IMR-90 (cell line): Measurements from ENCODE around the gene ELF2. TPM values are rescaled to one million over a fixed set of nuclear protein-coding genes. Genes with fewer than 3 reads are reported as not detected.
A peak's percentile ranks its signal among the peaks of the same experiment; 100 is the strongest.

Experiments used
- ATAC-seq: fragments of 200-7000 bp; cut with Tn5 transposase; 2 replicates; pipeline ENCODE4 v1.9.1; 2020; ENCODE audit warnings: low read depth, mild to moderate bottlenecking, moderate library complexity
- BruUV-seq: library from RNA; stranded (reverse); fragments of 400-500 nt; replicated peaks from 2 replicates; lab custom pipeline; 2021; lab: Mats Ljungman, UMichigan
- CTCF ChIA-PET: fragments of 300-600 bp; formaldehyde crosslinking; extraction: SDS; loops from one replicate; lab custom pipeline; 2021; ENCODE audit warnings: antibody characterized with exemption; lab: Yijun Ruan, JAX
- POLR2A ChIA-PET: fragments of 300-600 bp; sonication (Branson Sonifier 250); formaldehyde crosslinking; loops from one replicate; lab custom pipeline; 2022; ENCODE audit warnings: antibody characterized with exemption; ENCODE audit not compliant: unreplicated experiment; lab: Charles Lee
- DNase-seq: peaks from one replicate; pipeline ENCODE4 v3.0.0; 2013
- H2AFZ ChIP-seq: replicated peaks from 2 replicates; pipeline ENCODE3; 2013; ENCODE audit warnings: low read length, mild to moderate bottlenecking; ENCODE audit not compliant: poor library complexity
- H2AK5ac ChIP-seq: 2 replicates; pipeline ENCODE4 v1.6.1; 2013; ENCODE audit warnings: low read depth, low read length, inconsistent platforms
- H2AK9ac ChIP-seq: replicated peaks from 2 replicates; pipeline ENCODE3; 2013; ENCODE audit warnings: mild to moderate bottlenecking, low read depth, low read length, moderate library complexity; ENCODE audit not compliant: poor library complexity
- H2BK120ac ChIP-seq: 2 replicates; pipeline ENCODE4 v1.6.1; 2013; ENCODE audit warnings: low read depth, low read length, inconsistent platforms
- H2BK15ac ChIP-seq: 3 replicates; pipeline ENCODE4 v1.6.1; 2013; ENCODE audit warnings: low read depth, low read length, inconsistent platforms
- H2BK20ac ChIP-seq: 2 replicates; pipeline ENCODE4 v1.6.1; 2013; ENCODE audit warnings: low read depth, mild to moderate bottlenecking, inconsistent platforms, low read length, moderate library complexity
- H2BK5ac ChIP-seq: 2 replicates; pipeline ENCODE4 v1.6.1; 2013; ENCODE audit warnings: mild to moderate bottlenecking, low read depth, low read length, inconsistent platforms; ENCODE audit not compliant: poor library complexity, severe bottlenecking
- H3K14ac ChIP-seq: replicated peaks from 2 replicates; pipeline ENCODE4 v1.6.1; 2013; ENCODE audit warnings: low read depth, low read length, inconsistent platforms
- H3K18ac ChIP-seq: 2 replicates; pipeline ENCODE4 v1.6.1; 2013; ENCODE audit warnings: low read depth, low read length, control low read depth
- H3K23ac ChIP-seq: 2 replicates; pipeline ENCODE4 v1.6.1; 2013; ENCODE audit warnings: low read depth, low read length, inconsistent platforms
- H3K27ac ChIP-seq: 2 replicates; pipeline ENCODE4 v1.5.1; 2013; ENCODE audit warnings: mild to moderate bottlenecking, control low read depth, low read length; ENCODE audit not compliant: insufficient read depth
- H3K27me3 ChIP-seq: 2 replicates; pipeline ENCODE4 v1.6.1; 2013; ENCODE audit warnings: low read length; ENCODE audit not compliant: control insufficient read depth, insufficient read depth
- H3K36me3 ChIP-seq: 2 replicates; pipeline ENCODE4 v1.6.1; 2013; ENCODE audit warnings: low read length, mixed read lengths; ENCODE audit not compliant: control insufficient read depth, insufficient read depth
- H3K4ac ChIP-seq: 2 replicates; pipeline ENCODE4 v1.6.1; 2013; ENCODE audit warnings: low read depth, low read length, inconsistent platforms
- H3K4me1 ChIP-seq: 2 replicates; pipeline ENCODE4 v1.6.1; 2013; ENCODE audit warnings: low read length, mixed read lengths; ENCODE audit not compliant: control insufficient read depth, insufficient read depth
- H3K4me2 ChIP-seq: 2 replicates; pipeline ENCODE4 v1.6.1; 2013; ENCODE audit warnings: low read depth, mild to moderate bottlenecking, control low read depth, low read length, moderate library complexity
- H3K4me3 ChIP-seq: 2 replicates; pipeline ENCODE4 v1.5.1; 2013; ENCODE audit warnings: low read depth, mild to moderate bottlenecking, control low read depth, low read length, moderate library complexity; ENCODE audit not compliant: insufficient read depth
- H3K56ac ChIP-seq: 2 replicates; pipeline ENCODE4 v1.6.1; 2013; ENCODE audit warnings: low read length, inconsistent platforms; ENCODE audit not compliant: insufficient read depth; ENCODE audit errors: extremely low read depth
- H3K79me1 ChIP-seq, 2 experiments: 2 replicates each; pipeline ENCODE4 v1.6.1; 2013; ENCODE audit warnings: low read length in 2 of 2, inconsistent platforms in 1 of 2, low read depth in 1 of 2
- H3K9ac ChIP-seq: 2 replicates; pipeline ENCODE4 v1.6.1; 2013; ENCODE audit warnings: low read depth, low read length, control low read depth
- H3K9me1 ChIP-seq: 2 replicates; pipeline ENCODE4 v1.6.1; 2013; ENCODE audit warnings: low read length, inconsistent platforms; ENCODE audit not compliant: insufficient read depth
- H3K9me3 ChIP-seq: 2 replicates; pipeline ENCODE4 v1.6.1; 2013; ENCODE audit warnings: low read length; ENCODE audit not compliant: control insufficient read depth, insufficient read depth
- H4K20me1 ChIP-seq: 2 replicates; pipeline ENCODE4 v1.6.1; 2013; ENCODE audit warnings: low read length, inconsistent platforms; ENCODE audit not compliant: insufficient read depth
- H4K5ac ChIP-seq: 2 replicates; pipeline ENCODE4 v1.6.1; 2013; ENCODE audit warnings: mild to moderate bottlenecking, low read depth, low read length, control low read depth
- H4K8ac ChIP-seq, 2 experiments: 2 replicates each; pipeline ENCODE4 v1.6.1; 2013; ENCODE audit warnings: low read depth in 2 of 2, low read length in 2 of 2, control low read depth in 1 of 2, inconsistent platforms in 1 of 2
- H4K91ac ChIP-seq: 2 replicates; pipeline ENCODE4 v1.6.1; 2013; ENCODE audit warnings: low read depth, low read length, inconsistent platforms; ENCODE audit not compliant: insufficient read depth
- BHLHE40 ChIP-seq: fragments of 150-350 bp; IDR thresholded peaks from 2 replicates; pipeline ENCODE4 v1.6.1; 2016; ENCODE audit warnings: mild to moderate bottlenecking, low read depth, low read length
- CEBPB ChIP-seq: IDR thresholded peaks from 2 replicates; pipeline ENCODE4 v1.6.1; 2012; ENCODE audit warnings: low read depth, low read length, improper control_type of control experiment
- MAFK ChIP-seq: IDR thresholded peaks from 2 replicates; pipeline ENCODE4 v1.6.1; 2012; ENCODE audit warnings: low read depth, low read length, improper control_type of control experiment
- RAD21 ChIP-seq: IDR thresholded peaks from 2 replicates; pipeline ENCODE4 v1.6.1; 2012; ENCODE audit warnings: low read length, improper control_type of control experiment
- USF2 ChIP-seq: fragments of 150-350 bp; IDR thresholded peaks from 2 replicates; pipeline ENCODE4 v1.6.1; 2017; ENCODE audit warnings: mild to moderate bottlenecking, antibody characterized with exemption, low read length, low read depth
- WGBS, 2 experiments: methylation state at CpG; one replicate each; pipeline versions ENCODE4 v1.1.5 to v1.1.7; 2013; ENCODE audit warnings: missing lambda C conversion rate in 2 of 2; ENCODE audit not compliant: insufficient read length in 1 of 2; ENCODE audit errors: extremely low coverage in 2 of 2; 5-methylcytosine and 5-hydroxymethylcytosine counted together
- dilution Hi-C: fragments of 300-500 bp; cut with HindIII; formaldehyde crosslinking; loops from one replicate; pipeline ENCODE4 v1.14.3; 2018; ENCODE audit warnings: low sequenced_read_pairs; ENCODE audit not compliant: unreplicated experiment
- in situ Hi-C: fragments of 300-500 bp; cut with MboI; formaldehyde crosslinking; loops from 3 replicates; pipeline ENCODE4 v1.14.3; 2019; ENCODE audit warnings: low sequenced_read_pairs, inconsistent platforms, mixed read lengths
- intact Hi-C: fragments of 100-400 bp; cut with micrococcal nuclease; formaldehyde crosslinking; loops from 2 replicates; pipeline ENCODE4 v1.10.0; 2022
- polyA plus RNA-seq, 3 experiments: library from polyadenylated mRNA; depleted of rRNA; stranded (reverse); fragments of >200 nt; gene quantifications; 2 replicates each; pipeline ENCODE4 v1.2.3, GENCODE V29; 2012; ENCODE audit warnings: low replicate concordance in 1 of 3
- total RNA-seq: library from RNA; depleted of rRNA; stranded (reverse); fragments of >200 nt; gene quantifications from 2 replicates; pipeline ENCODE4 v1.2.3, GENCODE V29; 2012
- TF ChIP-seq, protein P1 (sequence below): conservative IDR thresholded peaks from 2 replicates; pipeline ENCODE4 v1.5.1; 2012; ENCODE audit warnings: mild to moderate bottlenecking, low read depth, low read length, improper control_type of control experiment

Gene ELF2
- total and polyA plus RNA-seq, 2 of the 4 experiments (the other 2 are of a cell fraction), result 14.5 to 42.3 TPM

GRCh38 chr4:139054791-139055505, 122.1 kb downstream of the ELF2 start:
- no peak overlapping the region for H2AFZ ChIP-seq
- H3K23ac ChIP-seq, result no peak overlapping the region
- H2BK15ac ChIP-seq, result no peak overlapping the region
- H3K9ac ChIP-seq, result no peak overlapping the region
- H2AK9ac ChIP-seq, result no peak overlapping the region
- no CpG with 5 or more reads among the region's 1 CpG for WGBS, 2 experiments
- no peak overlapping the region for H3K4me2 ChIP-seq
- H3K4ac ChIP-seq, result no peak overlapping the region
- ATAC-seq (peak; percentile 40), DNase-seq (peak; percentile 26)
- H3K18ac ChIP-seq, result no peak overlapping the region
- H3K9me1 ChIP-seq, result peaks cover 2% of the 10 kb centered on the region; the same call in 1 of the 2 replicates
- no peak overlapping the region for H4K8ac ChIP-seq
- H3K4me3 ChIP-seq, result no peak overlapping the region
- no peak overlapping the region; the same call in 1 of the 2 replicates for H3K14ac ChIP-seq
- H3K36me3 ChIP-seq, result peaks cover 17% of the 10 kb centered on the region
- intact Hi-C loops (no loop called here), in situ Hi-C loops (no loop called here), dilution Hi-C loops (no loop called here)
- H4K20me1 ChIP-seq, result peaks cover 12% of the 10 kb centered on the region
- peaks cover 31 to 52% of the 10 kb centered on the region in 2 experiments for H3K79me1 ChIP-seq
- no TSS peak for BruUV-seq
- no peak overlapping the region for H4K91ac ChIP-seq
- POLR2A ChIA-PET, result interaction anchor here (0.5 kb wide), 1 partner anchor 407 kb away, joined by 3 read pairs; no protein-coding TSS in a partner anchor
- H3K56ac ChIP-seq, result no peak overlapping the region
- H3K9me3 ChIP-seq, result no peaks in the 10 kb centered on the region
- H3K27me3 ChIP-seq, result no peaks in the 10 kb centered on the region
- H2BK20ac ChIP-seq, result no peak overlapping the region
- CTCF ChIA-PET, result no interaction called here
- H3K27ac ChIP-seq, result no peak overlapping the region
- no peak for TF ChIP-seq MAFK
- TF ChIP-seq, protein P1, sequence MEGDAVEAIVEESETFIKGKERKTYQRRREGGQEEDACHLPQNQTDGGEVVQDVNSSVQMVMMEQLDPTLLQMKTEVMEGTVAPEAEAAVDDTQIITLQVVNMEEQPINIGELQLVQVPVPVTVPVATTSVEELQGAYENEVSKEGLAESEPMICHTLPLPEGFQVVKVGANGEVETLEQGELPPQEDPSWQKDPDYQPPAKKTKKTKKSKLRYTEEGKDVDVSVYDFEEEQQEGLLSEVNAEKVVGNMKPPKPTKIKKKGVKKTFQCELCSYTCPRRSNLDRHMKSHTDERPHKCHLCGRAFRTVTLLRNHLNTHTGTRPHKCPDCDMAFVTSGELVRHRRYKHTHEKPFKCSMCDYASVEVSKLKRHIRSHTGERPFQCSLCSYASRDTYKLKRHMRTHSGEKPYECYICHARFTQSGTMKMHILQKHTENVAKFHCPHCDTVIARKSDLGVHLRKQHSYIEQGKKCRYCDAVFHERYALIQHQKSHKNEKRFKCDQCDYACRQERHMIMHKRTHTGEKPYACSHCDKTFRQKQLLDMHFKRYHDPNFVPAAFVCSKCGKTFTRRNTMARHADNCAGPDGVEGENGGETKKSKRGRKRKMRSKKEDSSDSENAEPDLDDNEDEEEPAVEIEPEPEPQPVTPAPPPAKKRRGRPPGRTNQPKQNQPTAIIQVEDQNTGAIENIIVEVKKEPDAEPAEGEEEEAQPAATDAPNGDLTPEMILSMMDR, result no peak
- TF ChIP-seq USF2, result no peak
- TF ChIP-seq RAD21, result no peak
- no peak for TF ChIP-seq CEBPB
- TF ChIP-seq BHLHE40, result no peak
- no peak overlapping the region for H4K5ac ChIP-seq
- H2AK5ac ChIP-seq, result peak overlapping the region; percentile 49; the same call in 1 of the 2 replicates
- no peak overlapping the region for H2BK120ac ChIP-seq
- peaks cover 3% of the 10 kb centered on the region for H3K4me1 ChIP-seq
- H2BK5ac ChIP-seq, result peak overlapping the region; percentile 15
